K562 (cell line): ENCODE results near the gene ZNF672. TPM values are rescaled to one million over a fixed set of nuclear protein-coding genes. Genes with fewer than 3 reads are reported as not detected.

Source experiments
- ARHGAP35 ChIP-seq: fragments of 450-650 bp; IDR thresholded peaks from 2 replicates; pipeline ENCODE4 v1.6.1; 2018; ENCODE audit not compliant: partially characterized antibody
- ATF6 ChIP-seq: sonication (generic); formaldehyde crosslinking; IDR thresholded peaks from 2 replicates; pipeline ENCODE4 v1.4.0; 2020; ENCODE audit warnings: mild to moderate bottlenecking, missing genetic modification reagents
- CBFA2T2 ChIP-seq: fragments of 450-650 bp; conservative IDR thresholded peaks from 2 replicates; pipeline ENCODE4 v1.6.1; 2017; ENCODE audit warnings: mild to moderate bottlenecking
- HES1 ChIP-seq: fragments of 450-650 bp; IDR thresholded peaks from 2 replicates; pipeline ENCODE4 v1.6.1; 2016; ENCODE audit warnings: low read depth, mild to moderate bottlenecking, moderate library complexity
- HEY1 ChIP-seq: fragments of 250-450 bp; sonication (Bioruptor Pico); IDR thresholded peaks from 2 replicates; pipeline ENCODE4 v1.5.0; 2020; ENCODE audit warnings: mild to moderate bottlenecking, moderate library complexity, borderline replicate concordance
- HMBOX1 ChIP-seq: sonication (generic); IDR thresholded peaks from 2 replicates; pipeline ENCODE4 v1.6.1; 2016
- HMG20B ChIP-seq: fragments of 250-450 bp; sonication (Bioruptor Pico); IDR thresholded peaks from 2 replicates; pipeline ENCODE4 v1.5.0; 2021; ENCODE audit warnings: mild to moderate bottlenecking
- NFRKB ChIP-seq: fragments of 450-650 bp; IDR thresholded peaks from 2 replicates; pipeline ENCODE4 v1.6.1; 2016; ENCODE audit warnings: low read depth
- PTRF ChIP-seq: fragments of 450-650 bp; IDR thresholded peaks from 2 replicates; pipeline ENCODE4 v1.6.1; 2016; ENCODE audit warnings: mild to moderate bottlenecking, missing genetic modification characterization, missing compliant biosample characterization
- RBM39 ChIP-seq: fragments of 200-400 bp; formaldehyde crosslinking; optimal IDR thresholded peaks from 2 replicates; pipeline ENCODE3; 2018; ENCODE audit warnings: low read depth, low read length
- SMAD2 ChIP-seq: fragments of 150-350 bp; IDR thresholded peaks from 2 replicates; pipeline ENCODE4 v1.6.1; 2014; ENCODE audit warnings: low read depth, mild to moderate bottlenecking, low read length
- SMARCC2 ChIP-seq: fragments of 450-650 bp; IDR thresholded peaks from 2 replicates; pipeline ENCODE4 v1.6.1; 2017; ENCODE audit warnings: antibody characterized with exemption, moderate library complexity, mild to moderate bottlenecking, low read depth
- SRSF7 ChIP-seq: fragments of 200-400 bp; formaldehyde crosslinking; optimal IDR thresholded peaks from 2 replicates; pipeline ENCODE3; 2017; ENCODE audit warnings: mild to moderate bottlenecking, low read depth, low read length
- TEAD4 ChIP-seq, 2 experiments: sonication (generic) in 1 of 2; formaldehyde crosslinking in 1 of 2; IDR thresholded peaks; 2 replicates each; pipeline versions ENCODE4 v1.6.1 to v1.8.0; 2012 to 2022; ENCODE audit warnings: borderline replicate concordance in 1 of 2, inconsistent platforms in 1 of 2, low read length in 1 of 2, mild to moderate bottlenecking in 1 of 2, missing genetic modification reagents in 1 of 2
- XRCC4 ChIP-seq: IDR thresholded peaks from one replicate; pipeline ENCODE4 v1.6.1; 2011; ENCODE audit not compliant: insufficient read depth, insufficient read length; ENCODE audit errors: extremely low read depth
- XRCC5 ChIP-seq: fragments of 200-400 bp; formaldehyde crosslinking; IDR thresholded peaks from 2 replicates; pipeline ENCODE4 v1.6.1; 2017; ENCODE audit warnings: low read depth, mild to moderate bottlenecking, low read length
- ZFPM2 ChIP-seq: fragments of 250-450 bp; sonication (Bioruptor Pico); IDR thresholded peaks from 2 replicates; pipeline ENCODE4 v1.5.1; 2022; ENCODE audit warnings: mild to moderate bottlenecking
- ZMIZ1 ChIP-seq, 2 experiments: fragments of 150-350 bp in 1 of 2; IDR thresholded peaks; 2 replicates each; pipeline ENCODE4 v1.6.1; 2012 to 2016; ENCODE audit warnings: low read depth in 2 of 2, low read length in 2 of 2, mild to moderate bottlenecking in 1 of 2, moderate library complexity in 1 of 2
- ZNF146 ChIP-seq: IDR thresholded peaks from one replicate; pipeline ENCODE4 v1.6.1; 2018; ENCODE audit warnings: missing compliant biosample characterization; ENCODE audit not compliant: unreplicated experiment
- ZNF384 ChIP-seq: IDR thresholded peaks from 2 replicates; pipeline ENCODE4 v1.6.1; 2012; ENCODE audit warnings: low read depth, low read length, improper control_type of control experiment
- ZNF431 ChIP-seq: sonication (generic); formaldehyde crosslinking; IDR thresholded peaks from 2 replicates; pipeline ENCODE4 v1.8.0; 2022; ENCODE audit warnings: mild to moderate bottlenecking, missing genetic modification reagents
- ZNF586 ChIP-seq: fragments of 450-650 bp; formaldehyde crosslinking; conservative IDR thresholded peaks from 2 replicates; pipeline ENCODE4 v1.4.0; 2020; ENCODE audit warnings: mild to moderate bottlenecking, moderate library complexity
- ZNF699 ChIP-seq: fragments of 250-450 bp; sonication (Bioruptor Pico); IDR thresholded peaks from 2 replicates; pipeline ENCODE4 v1.8.0; 2021; ENCODE audit warnings: mild to moderate bottlenecking, moderate library complexity; ENCODE audit not compliant: insufficient replicate concordance
- ZNF764 ChIP-seq: fragments of 250-450 bp; sonication (Bioruptor Pico); IDR thresholded peaks from 2 replicates; pipeline ENCODE4 v1.4.0; 2020; ENCODE audit warnings: low read depth, mild to moderate bottlenecking, moderate library complexity
- polyA plus RNA-seq, 8 experiments: library from polyadenylated mRNA; depleted of rRNA in 4 of 8; stranded (reverse) in 5 of 8; unstranded in 3 of 8; fragments of >200 nt; fragmentation: Nextera tagmentation in 2 of 8; fragmentation: Illumina TruSeq in 1 of 8; extraction: Ambion mirVana in 2 of 8; extraction: Trizol in 1 of 8; gene quantifications; 2 replicates each; pipeline versions ENCODE4 v1.2.1 to v1.2.3, GENCODE V29; 2011 to 2014; ENCODE audit warnings: inconsistent platforms in 1 of 8, missing spikeins in 1 of 8
- total RNA-seq, 7 experiments: library from RNA; depleted of rRNA in 6 of 7; stranded (reverse); fragments of >200 nt in 6 of 7; fragmentation: Illumina TruSeq in 2 of 7; extraction: Trizol in 2 of 7; gene quantifications; 2 replicates each; pipeline versions ENCODE4 v1.2.1 to v1.2.3, GENCODE V29; 2011 to 2021; ENCODE audit warnings: low replicate concordance in 1 of 7

ZNF672 gene
- total and polyA plus RNA-seq, 9 of the 15 experiments (the other 6 are each of a cell fraction or from before 2014, with no cell fraction given) = 1.9 to 57.9 (median 24.1) TPM

GRCh38 chr1:248825573-248825908 lies 12.5 kb upstream of the ZNF672 start (continued):
- no peak for TF ChIP-seq HEY1
- no peak for TF ChIP-seq RBM39
- TF ChIP-seq ZFPM2 = no peak
- TF ChIP-seq TEAD4 (IDR thresholded peaks at IDR 0.05; ENCODE audit: low read length) = no peak
- no peak for TF ChIP-seq TEAD4 (CRISPR knock-in tag; IDR thresholded peaks at IDR 0.05; ENCODE audit: borderline replicate concordance)
- no peak for TF ChIP-seq ZMIZ1 (IDR thresholded peaks at IDR 0.05; ENCODE audit: low read depth in 2 of 2, low read length in 2 of 2)
- no peak for TF ChIP-seq HMG20B (CRISPR knock-in tag)
- TF ChIP-seq XRCC5 = no peak
- peak; percentile 9; the same call in 1 of the 2 replicates for TF ChIP-seq NFRKB
- no peak for TF ChIP-seq SMARCC2
- TF ChIP-seq ZNF586 (CRISPR knock-in tag) = no peak
- no peak for TF ChIP-seq CBFA2T2
- TF ChIP-seq HMBOX1 = no peak
- TF ChIP-seq HES1 = no peak
- TF ChIP-seq SRSF7 = no peak
- no peak for TF ChIP-seq ZNF764 (CRISPR knock-in tag)
- TF ChIP-seq ZNF146 = no peak
- TF ChIP-seq ZNF384 = no peak
- no peak for TF ChIP-seq ZNF431
- no peak for TF ChIP-seq PTRF (tag)
- no peak for TF ChIP-seq ATF6 (CRISPR knock-in tag)
- no peak for TF ChIP-seq SMAD2
- TF ChIP-seq XRCC4 = no peak
- TF ChIP-seq ARHGAP35 = peak; percentile 6
- no peak for TF ChIP-seq ZNF699
